GM12891 (cell line): ENCODE results near the gene CHPT1.

Experiments
- PAX5 ChIP-seq: IDR thresholded peaks from 2 replicates; pipeline ENCODE4 v1.6.1; 2011; ENCODE audit warnings: low read length, moderate library complexity, mild to moderate bottlenecking; ENCODE audit not compliant: insufficient read depth, severe bottlenecking
- POLR2A ChIP-seq: IDR thresholded peaks from 2 replicates; pipeline ENCODE4 v1.6.1; 2011; ENCODE audit warnings: low read depth, low read length, control low read depth
- POLR2AphosphoS5 ChIP-seq: IDR thresholded peaks from 2 replicates; pipeline ENCODE4 v1.6.1; 2011; ENCODE audit warnings: low read depth, low read length, control low read depth
- POU2F2 ChIP-seq: IDR thresholded peaks from 2 replicates; pipeline ENCODE4 v1.6.1; 2011; ENCODE audit warnings: low read depth, mild to moderate bottlenecking, control low read depth, low read length, moderate library complexity
- SPI1 ChIP-seq: IDR thresholded peaks from 2 replicates; pipeline ENCODE4 v1.6.1; 2011; ENCODE audit warnings: low read depth, low read length, control low read depth
- TAF1 ChIP-seq: IDR thresholded peaks from 2 replicates; pipeline ENCODE4 v1.6.1; 2011; ENCODE audit warnings: low read depth, low read length, control low read depth

DNA sequence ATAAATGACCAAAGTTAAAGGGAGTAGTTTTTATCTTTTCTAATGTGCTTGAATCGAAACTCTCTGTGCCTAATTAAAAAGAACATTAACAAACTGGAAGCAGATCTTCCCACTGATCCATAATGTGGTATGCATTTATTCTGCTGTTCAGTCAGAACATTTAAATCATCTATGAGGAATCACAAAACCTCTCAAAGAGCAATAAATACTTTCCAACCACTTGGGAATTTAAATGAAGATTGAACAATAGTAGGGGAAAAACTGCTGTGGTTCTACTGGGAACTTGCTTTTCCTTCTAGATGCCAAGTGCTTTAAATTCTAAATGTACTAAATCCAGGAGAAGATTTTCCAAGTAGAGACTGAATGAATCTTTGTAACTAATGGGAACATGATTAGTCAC is 12.3 kb upstream of the CHPT1 start:
- TF ChIP-seq POLR2AphosphoS5 = no peak
- TF ChIP-seq POLR2A = no peak
- TF ChIP-seq TAF1 = no peak
- no peak for TF ChIP-seq SPI1
- TF ChIP-seq POU2F2 = no peak
- TF ChIP-seq PAX5 = no peak
